Stimulated activated CD8-positive, alpha-beta memory T cell treated with anti-CD3 and anti-CD28 coated beads, Interleukin-7, amount 100 ng/mL, for 48 hours (primary cell): ENCODE measurements around the gene PARK7.
"Not testable (repeated sequence)": the region's sequence is repeated elsewhere in the genome, so short reads cannot be mapped to it uniquely, and the experiment has no call there.

ENCODE experiments used
- DNase-seq, 2 donors: peaks; one replicate each; pipeline ENCODE4 v3.0.0-alpha.2; 2020; ENCODE audit warnings: low read depth in 1 of 2; ENCODE audit errors: extremely low read depth in 1 of 2

Gene PARK7

DNA sequence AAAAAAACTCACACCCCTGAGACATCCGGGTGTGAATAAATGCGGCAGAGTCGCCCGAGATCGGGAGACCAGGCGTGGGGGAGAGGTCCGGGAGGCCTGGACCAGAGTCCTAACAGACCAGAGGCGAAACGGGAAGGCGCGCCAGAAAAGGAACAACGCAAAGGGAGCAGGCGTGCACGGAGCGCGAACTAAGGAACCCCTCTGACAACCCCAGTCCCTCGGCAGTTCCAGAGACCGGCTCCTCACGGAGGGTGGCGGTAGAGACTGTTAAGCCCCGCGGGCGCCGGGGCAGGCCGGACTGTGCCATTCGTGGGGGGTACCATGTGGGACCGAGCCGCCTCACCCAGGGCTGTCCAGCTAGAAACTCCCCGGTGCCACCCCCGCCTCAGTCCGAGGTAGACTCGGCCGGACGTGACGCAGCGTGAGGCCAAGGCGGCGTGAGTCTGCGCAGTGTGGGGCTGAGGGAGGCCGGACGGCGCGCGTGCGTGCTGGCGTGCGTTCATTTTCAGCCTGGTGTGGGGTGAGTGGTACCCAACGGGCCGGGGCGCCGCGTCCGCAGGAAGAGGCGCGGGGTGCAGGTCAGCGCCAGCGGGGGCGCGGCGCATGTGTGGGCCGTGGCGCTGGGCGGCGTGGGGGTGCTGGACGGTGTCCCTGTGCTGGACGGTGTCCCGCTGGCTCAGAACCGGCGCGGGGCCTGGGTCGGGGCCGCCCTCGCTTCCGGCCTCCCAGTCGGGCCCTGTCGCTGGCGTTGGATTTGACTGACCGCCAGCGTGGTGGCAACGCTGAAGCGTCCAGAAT, at the start of gene PARK7:
Gene PARK7, plus strand, starts transcription at position 496 of the 798 bp plus-strand sequence. CDS start 1,075 bp downstream, outside the sequence.
- peak; percentile 100 for DNase-seq

- DNase-seq, result no peak
Observed at GRCh38 chr1:7912145-7912544, 49.4 kb upstream of the PARK7 start.

- DNase-seq, result no peak
Observed at GRCh38 chr1:7912743-7913557, 48.6 kb upstream of the PARK7 start.

DNA sequence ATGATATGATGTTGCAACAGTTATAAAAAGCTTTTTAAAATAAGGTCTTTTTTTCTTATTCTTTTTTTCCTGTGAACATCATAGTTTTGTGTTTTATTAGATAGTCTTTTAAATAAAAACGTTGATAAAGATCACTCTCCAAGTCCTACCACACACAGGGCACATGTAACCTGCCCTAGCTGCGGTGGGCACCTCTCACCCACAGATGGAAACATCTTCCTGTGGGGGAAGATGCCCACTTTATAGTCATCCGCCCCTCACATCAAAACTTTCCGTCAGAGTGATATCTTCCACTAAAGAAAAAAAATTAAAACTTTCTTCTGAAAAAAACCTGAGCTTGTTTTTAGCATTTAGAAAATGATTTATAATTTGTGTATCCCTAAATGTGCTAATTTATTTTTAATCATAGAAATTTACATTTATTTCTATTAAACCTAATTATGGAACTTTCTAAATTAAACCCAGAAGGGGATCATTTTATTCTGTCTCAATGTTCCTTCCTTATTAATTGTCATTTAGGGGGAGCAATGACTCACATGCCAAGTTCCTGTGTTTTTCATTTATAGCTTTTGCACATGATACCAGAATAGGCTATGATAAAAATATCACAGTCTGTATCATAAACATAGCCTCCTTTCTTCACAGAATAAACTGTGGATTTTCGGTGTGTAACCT, 45.5 kb upstream of the PARK7 start:
- DNase-seq, result peak; percentile 32 to 42

DNA sequence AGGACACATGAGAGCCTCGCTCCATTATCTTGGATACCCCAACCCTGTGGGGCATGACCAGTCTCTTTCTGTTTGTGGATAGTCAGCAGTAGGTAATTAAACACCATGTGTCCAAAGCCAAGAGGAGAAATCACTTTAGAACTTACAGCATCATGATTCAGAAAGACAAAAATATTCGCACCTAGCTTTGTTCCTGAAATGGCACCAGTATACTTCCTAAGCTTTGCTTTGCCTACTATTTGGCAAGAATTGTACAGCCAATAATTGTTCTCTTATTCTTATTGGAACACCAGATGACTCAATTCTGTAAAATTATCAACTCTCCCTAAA, 45.0 kb upstream of the PARK7 start:
- no peak for DNase-seq

- not testable (repeated sequence) for DNase-seq
Observed at GRCh38 chr1:7917971-7918370, 43.5 kb upstream of the PARK7 start.

DNA sequence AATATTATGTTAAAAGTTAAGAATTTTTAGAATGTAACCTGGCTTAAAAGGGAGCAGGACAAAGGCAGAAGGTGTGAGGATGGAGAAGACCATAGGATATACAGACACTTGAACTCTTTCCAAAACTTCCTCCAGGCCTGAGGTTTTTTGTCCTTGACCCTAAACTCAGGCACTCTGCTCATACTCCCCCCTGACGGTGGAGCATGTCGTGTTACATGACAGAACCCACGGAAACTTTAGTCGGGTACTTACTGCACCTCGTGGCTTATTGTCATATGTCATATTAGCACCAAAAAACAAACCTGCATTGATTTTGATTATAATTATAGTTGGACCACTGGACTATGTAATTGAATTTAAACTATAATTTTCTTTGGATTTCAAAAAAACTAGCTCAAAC, 41.6 kb upstream of the PARK7 start:
- DNase-seq, result no peak

DNA sequence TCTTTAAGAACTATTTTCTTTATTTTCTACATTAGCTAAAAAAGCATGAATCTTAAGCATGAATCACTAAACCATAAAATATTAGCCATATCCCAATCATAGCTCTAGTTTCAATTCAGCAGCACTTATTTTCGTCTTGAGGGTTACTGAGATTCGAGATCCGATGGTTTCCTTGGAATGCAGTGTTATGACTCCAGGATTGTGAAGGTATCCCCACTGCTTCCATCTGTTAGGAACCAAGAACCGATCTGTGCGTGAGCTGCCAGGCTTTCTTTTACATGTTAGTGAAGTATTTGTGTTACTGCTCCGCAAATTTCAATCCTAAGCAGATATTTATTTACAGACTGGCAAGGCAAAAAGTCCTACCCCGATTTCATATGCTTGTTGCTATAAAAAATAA, 39.7 kb upstream of the PARK7 start:
- no peak for DNase-seq

- no peak for DNase-seq
Observed at GRCh38 chr1:7922301-7922700, 39.2 kb upstream of the PARK7 start.

GRCh38 chr1:7927061-7927460, 34.5 kb upstream of the PARK7 start:
- not testable (repeated sequence) for DNase-seq

- DNase-seq, result no peak
Observed at GRCh38 chr1:7928247-7928646, 33.3 kb upstream of the PARK7 start.

- DNase-seq, result no peak
Observed at GRCh38 chr1:7929637-7930036, 31.9 kb upstream of the PARK7 start.

DNA sequence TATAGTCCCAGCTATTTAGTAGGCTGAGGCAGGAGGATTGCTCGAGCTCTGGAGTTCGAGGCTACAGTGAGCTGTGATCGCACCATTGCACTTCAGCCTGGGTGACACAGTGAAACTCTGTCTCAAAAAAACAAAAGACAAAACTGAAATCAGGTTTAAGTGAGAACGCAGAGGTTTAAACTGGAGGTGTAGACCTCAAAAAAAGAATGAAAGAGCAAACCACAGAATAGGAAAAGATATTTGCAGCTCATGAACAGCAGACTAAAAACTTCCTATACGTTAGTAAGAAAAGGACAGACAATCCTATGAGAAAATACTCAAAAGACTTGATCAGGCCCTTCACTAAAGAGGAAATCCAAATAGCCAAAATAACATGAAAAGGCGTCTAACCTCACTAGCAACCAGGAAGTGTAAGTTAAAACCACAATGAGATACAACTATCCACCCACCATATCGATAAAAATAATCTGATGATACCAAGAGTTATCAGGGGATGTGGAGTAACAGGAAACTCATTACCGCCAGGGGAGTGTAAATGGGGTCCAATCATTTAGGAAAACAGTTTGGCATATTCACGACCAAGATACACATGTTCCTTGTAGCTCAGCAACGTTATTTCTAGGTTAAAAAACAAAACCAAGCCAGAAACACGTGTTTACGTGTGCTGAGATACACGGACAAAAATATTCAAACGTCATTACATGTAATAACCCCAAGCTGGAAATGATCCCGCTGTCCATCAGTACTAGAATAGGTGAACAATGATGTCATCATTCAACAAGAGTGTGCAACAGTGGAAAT, 30.7 kb upstream of the PARK7 start:
- no peak for DNase-seq

- no peak for DNase-seq
Observed at GRCh38 chr1:7931446-7931812, 30.1 kb upstream of the PARK7 start.

- no peak for DNase-seq
Observed at GRCh38 chr1:7932524-7933138, 28.9 kb upstream of the PARK7 start.

DNA sequence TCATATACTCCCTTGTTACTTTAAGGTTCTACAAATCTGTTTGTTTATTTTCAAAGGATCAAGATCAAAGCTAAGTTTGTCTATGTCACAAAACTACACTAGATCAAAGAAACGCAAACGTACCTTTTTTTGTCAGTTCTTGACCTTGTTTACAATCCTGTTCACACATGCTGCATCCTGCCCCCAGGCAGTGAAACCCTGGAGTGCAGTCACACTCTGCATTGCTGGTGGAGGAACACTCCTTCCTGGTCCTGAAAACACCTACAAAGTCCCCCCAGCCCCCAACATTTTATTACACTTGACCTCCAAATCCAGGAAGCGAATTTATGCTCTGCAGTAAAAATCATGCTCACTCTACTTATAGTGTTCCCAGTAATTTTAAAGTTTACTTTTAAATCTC, 23.4 kb upstream of the PARK7 start:
- DNase-seq, result no peak

GRCh38 chr1:7940034-7940433, 21.5 kb upstream of the PARK7 start:
- DNase-seq, result no peak

DNA sequence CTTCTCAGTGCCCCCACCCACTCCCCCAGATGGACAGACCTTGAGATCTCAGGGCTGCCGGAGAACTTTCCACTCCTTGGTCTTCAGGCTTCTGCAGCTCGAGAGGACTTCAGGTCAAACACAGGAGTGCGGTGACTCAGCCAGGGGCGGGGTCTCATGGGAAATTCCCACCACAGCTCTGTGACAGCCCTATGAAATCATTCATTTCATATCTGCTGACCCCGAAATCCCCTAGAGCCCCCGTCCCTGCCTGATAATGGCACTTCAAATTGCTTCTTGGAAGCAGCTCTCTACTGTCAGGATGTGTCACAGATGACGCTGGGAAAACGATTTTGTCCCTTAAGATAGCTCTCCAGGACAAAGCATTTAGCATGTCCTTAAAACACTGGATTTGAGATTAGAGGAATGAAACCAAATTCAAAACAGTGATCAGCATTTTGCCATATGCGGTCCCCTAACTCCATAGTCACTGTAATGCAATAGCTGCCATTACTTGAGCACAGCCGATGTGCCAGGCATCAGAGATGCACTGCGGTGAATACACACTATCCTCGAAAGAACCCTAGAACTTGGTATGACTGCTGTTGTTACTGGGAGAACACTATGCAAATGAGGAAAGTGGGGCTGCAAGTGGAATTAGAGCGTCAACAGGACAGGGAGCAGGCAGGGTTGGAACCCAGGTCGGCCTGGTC, 20.6 kb upstream of the PARK7 start, which contains the start of gene TNFRSF9:
Gene TNFRSF9, minus strand, starts transcription at position 95 of the 692 bp plus-strand sequence. CDS start 845 bp downstream, outside the sequence.
- peak; percentile 77 to 86 for DNase-seq

GRCh38 chr1:7941437-7941793, 20.1 kb upstream of the PARK7 start:
- DNase-seq, result no peak
